Osteoblast (primary cell): ENCODE measurements around the gene KRT2. TPM values are rescaled to one million over a fixed set of nuclear protein-coding genes. Genes with fewer than 3 reads are reported as not detected.

Source experiments
- DNase-seq: peaks from one replicate; pipeline ENCODE4 v3.0.0; 2011; ENCODE audit warnings: low spot score, mixed read lengths; ENCODE audit not compliant: insufficient read length; ENCODE audit errors: missing footprints
- H2AFZ ChIP-seq: 2 replicates; pipeline ENCODE4 v1.6.0; 2011; ENCODE audit warnings: mild to moderate bottlenecking, low read length
- H3K27ac ChIP-seq: 2 replicates; pipeline ENCODE4 v1.5.1; 2011; ENCODE audit warnings: mild to moderate bottlenecking, low read depth, low read length, moderate library complexity
- H3K27me3 ChIP-seq: 2 replicates; pipeline ENCODE4 v1.6.0; 2012; ENCODE audit warnings: mild to moderate bottlenecking, control low read depth, inconsistent platforms, low read length, moderate library complexity; ENCODE audit not compliant: insufficient read depth
- H3K36me3 ChIP-seq: 2 replicates; pipeline ENCODE4 v1.5.1; 2011; ENCODE audit warnings: mild to moderate bottlenecking, low read length, control low read depth, moderate library complexity; ENCODE audit not compliant: insufficient read depth
- H3K4me1 ChIP-seq: 2 replicates; pipeline ENCODE4 v1.5.1; 2011; ENCODE audit warnings: mild to moderate bottlenecking, low read length, control low read depth, moderate library complexity; ENCODE audit not compliant: insufficient read depth
- H3K4me2 ChIP-seq: 2 replicates; pipeline ENCODE4 v1.6.0; 2011; ENCODE audit warnings: mild to moderate bottlenecking, low read length; ENCODE audit not compliant: insufficient read depth
- H3K4me3 ChIP-seq: fragments of 200-600 bp; sonication (generic); 3 replicates; pipeline ENCODE4 v1.5.1; 2012; ENCODE audit warnings: mild to moderate bottlenecking, low read length, inconsistent platforms; ENCODE audit not compliant: insufficient read depth
- H3K79me2 ChIP-seq: 2 replicates; pipeline ENCODE4 v1.6.0; 2012; ENCODE audit warnings: mild to moderate bottlenecking, low read length, control low read depth, inconsistent platforms; ENCODE audit not compliant: insufficient read depth
- H3K9me3 ChIP-seq: 2 replicates; pipeline ENCODE4 v1.5.1; 2011; ENCODE audit warnings: low read depth, low read length, control low read depth
- H4K20me1 ChIP-seq: 2 replicates; pipeline ENCODE4 v1.6.0; 2012; ENCODE audit warnings: mild to moderate bottlenecking, low read length, control low read depth; ENCODE audit not compliant: insufficient read depth
- total RNA-seq: library from RNA; depleted of rRNA; stranded (reverse); fragments of >200 nt; gene quantifications from 2 replicates; pipeline ENCODE4 v1.2.3, GENCODE V29; 2012
- TF ChIP-seq, protein P1 (sequence below): IDR thresholded peaks from 2 replicates; pipeline ENCODE4 v1.5.1; 2011; ENCODE audit warnings: mild to moderate bottlenecking, low read depth, low read length, moderate library complexity; ENCODE audit errors: extremely low read depth

The KRT2 gene
- total RNA-seq, 1 donor = not detected

DNA sequence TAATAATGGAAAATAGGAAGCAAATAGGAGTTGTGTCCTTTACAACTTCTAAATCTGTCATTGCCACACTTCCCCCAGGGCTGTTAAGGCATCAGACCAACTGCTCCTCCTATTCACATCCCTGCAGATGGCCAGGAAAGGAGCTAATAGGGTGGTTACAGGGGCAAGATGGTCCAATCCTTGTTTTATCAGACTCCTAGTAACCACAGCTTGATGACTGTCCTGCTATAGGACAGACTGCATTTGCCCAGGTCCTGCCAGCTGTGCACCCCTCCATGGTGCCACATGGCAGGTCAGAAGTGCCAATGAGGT lies 10.9 kb upstream of the KRT2 start:
- Histone ChIP-seq H3K4me1 (no peaks in the 10 kb centered on the region), H3K79me2 (no peaks in the 10 kb centered on the region), H3K9me3 (no peaks in the 10 kb centered on the region), H3K27ac (no peak overlapping the region), H2AFZ (no peak overlapping the region), H4K20me1 (no peaks in the 10 kb centered on the region), H3K4me3 (no peak overlapping the region), H3K27me3 (peaks cover 55% of the 10 kb centered on the region), H3K36me3 (no peaks in the 10 kb centered on the region), H3K4me2 (no peak overlapping the region)
- no peak for DNase-seq
- TF ChIP-seq, protein P1, sequence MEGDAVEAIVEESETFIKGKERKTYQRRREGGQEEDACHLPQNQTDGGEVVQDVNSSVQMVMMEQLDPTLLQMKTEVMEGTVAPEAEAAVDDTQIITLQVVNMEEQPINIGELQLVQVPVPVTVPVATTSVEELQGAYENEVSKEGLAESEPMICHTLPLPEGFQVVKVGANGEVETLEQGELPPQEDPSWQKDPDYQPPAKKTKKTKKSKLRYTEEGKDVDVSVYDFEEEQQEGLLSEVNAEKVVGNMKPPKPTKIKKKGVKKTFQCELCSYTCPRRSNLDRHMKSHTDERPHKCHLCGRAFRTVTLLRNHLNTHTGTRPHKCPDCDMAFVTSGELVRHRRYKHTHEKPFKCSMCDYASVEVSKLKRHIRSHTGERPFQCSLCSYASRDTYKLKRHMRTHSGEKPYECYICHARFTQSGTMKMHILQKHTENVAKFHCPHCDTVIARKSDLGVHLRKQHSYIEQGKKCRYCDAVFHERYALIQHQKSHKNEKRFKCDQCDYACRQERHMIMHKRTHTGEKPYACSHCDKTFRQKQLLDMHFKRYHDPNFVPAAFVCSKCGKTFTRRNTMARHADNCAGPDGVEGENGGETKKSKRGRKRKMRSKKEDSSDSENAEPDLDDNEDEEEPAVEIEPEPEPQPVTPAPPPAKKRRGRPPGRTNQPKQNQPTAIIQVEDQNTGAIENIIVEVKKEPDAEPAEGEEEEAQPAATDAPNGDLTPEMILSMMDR = no peak

DNA sequence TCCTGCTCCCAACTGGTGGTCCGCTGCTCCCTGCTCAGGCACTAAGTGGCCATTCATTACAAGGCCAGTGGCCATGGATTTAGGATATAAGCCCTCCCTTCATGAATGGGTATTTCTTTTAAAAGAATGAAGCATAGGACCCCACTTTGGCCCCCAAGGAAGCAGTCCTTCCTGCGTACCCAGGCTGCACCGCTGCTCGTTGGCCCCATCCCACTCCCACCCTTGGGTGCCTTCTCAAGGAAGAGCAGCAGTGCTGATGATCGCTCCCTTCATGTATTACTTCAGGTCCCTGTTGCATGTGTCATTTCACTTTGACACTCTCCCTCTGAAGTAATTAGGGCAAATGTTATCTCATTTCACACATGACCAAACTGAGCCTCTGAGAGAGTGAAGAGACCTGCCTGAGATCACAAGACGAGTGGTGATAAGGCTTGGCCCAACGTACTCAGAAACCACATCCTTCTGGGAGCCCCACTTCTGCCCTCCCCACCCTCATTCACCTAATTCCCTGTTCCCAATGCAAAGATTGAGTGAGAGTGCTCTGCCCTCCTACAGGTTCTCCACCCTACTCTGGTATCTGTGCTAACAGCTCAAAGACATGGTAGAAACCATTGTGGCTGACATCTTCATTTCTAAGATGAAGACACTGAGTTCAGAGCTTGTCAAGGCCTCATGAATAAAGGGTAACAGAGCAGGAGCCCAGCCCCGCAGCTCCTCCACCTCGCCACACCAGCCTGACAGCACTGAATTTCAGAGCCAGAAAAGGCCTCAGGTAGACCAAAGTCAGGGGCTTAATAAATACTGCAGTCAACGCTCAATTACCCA lies 10.3 kb upstream of the KRT2 start:
- no peak for DNase-seq
- no peaks in the 10 kb centered on the region for H3K36me3 ChIP-seq
- no peaks in the 10 kb centered on the region for H3K9me3 ChIP-seq
- no peak overlapping the region for H3K4me3 ChIP-seq
- no peaks in the 10 kb centered on the region for H4K20me1 ChIP-seq
- TF ChIP-seq, protein P1 = no peak
- H3K27me3 ChIP-seq = peaks cover 59% of the 10 kb centered on the region
- H3K27ac ChIP-seq = no peak overlapping the region
- no peaks in the 10 kb centered on the region for H3K4me1 ChIP-seq
- H3K79me2 ChIP-seq = no peaks in the 10 kb centered on the region
- H3K4me2 ChIP-seq = no peak overlapping the region
- H2AFZ ChIP-seq = no peak overlapping the region

DNA sequence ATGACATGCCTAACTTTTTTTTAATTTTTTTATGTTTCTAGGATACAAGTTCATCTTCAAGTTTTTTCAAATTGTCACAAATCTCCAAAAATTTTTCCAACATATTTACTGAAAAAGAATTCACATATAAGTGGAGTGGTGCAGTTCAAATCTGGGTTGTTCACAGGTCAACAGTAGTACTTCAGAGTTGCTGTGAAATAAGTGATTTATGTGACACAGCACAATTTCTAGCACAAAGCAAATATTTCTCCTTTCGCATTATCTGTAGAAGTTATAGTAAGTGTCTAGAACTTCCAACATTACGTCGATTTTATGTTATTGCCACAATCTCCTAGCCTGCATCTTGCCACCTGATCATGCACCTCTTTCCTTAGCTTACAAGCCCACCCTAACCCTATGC lies 9.7 kb upstream of the KRT2 start:
- H3K27ac ChIP-seq = no peak overlapping the region
- no peaks in the 10 kb centered on the region for H3K4me1 ChIP-seq
- H3K36me3 ChIP-seq = no peaks in the 10 kb centered on the region
- TF ChIP-seq, protein P1 = no peak
- no peak overlapping the region for H2AFZ ChIP-seq
- no peaks in the 10 kb centered on the region for H3K79me2 ChIP-seq
- H3K4me2 ChIP-seq = no peak overlapping the region
- H3K27me3 ChIP-seq = peaks cover 63% of the 10 kb centered on the region
- H4K20me1 ChIP-seq = no peaks in the 10 kb centered on the region
- no peak overlapping the region for H3K4me3 ChIP-seq
- no peak for DNase-seq
- H3K9me3 ChIP-seq = no peaks in the 10 kb centered on the region

DNA sequence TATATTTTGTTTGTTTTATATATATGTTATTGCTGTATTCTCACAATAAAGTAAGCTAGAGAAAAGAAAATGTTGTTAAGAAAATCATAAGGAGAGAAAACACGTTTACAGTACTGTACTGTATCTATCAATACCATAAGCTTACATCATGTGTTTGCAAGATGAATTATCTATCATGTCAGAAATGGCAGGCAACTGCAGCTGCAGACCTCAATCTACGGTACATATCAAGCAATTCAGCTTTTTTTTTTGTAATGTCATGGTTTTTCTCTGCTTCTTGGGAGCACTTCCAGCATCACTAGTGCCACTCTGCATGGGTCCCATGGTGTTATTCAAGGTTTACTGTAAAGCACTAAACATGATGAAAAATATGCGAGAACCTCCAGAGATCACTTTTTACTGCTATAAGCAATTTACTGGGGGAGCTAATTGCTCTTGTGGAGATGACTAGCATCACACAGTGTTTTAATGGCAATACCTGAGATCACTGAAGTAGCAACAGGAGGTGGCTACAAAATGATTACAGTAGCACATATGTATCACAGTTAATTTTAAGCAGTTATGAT lies 9.0 kb upstream of the KRT2 start:
- H4K20me1 ChIP-seq = no peaks in the 10 kb centered on the region
- H2AFZ ChIP-seq = no peak overlapping the region
- no peaks in the 10 kb centered on the region for H3K79me2 ChIP-seq
- no peak overlapping the region for H3K4me3 ChIP-seq
- no peak overlapping the region for H3K4me2 ChIP-seq
- H3K36me3 ChIP-seq = no peaks in the 10 kb centered on the region
- no peak for DNase-seq
- H3K27me3 ChIP-seq = peaks cover 63% of the 10 kb centered on the region
- no peaks in the 10 kb centered on the region for H3K9me3 ChIP-seq
- TF ChIP-seq, protein P1 = no peak
- no peaks in the 10 kb centered on the region for H3K4me1 ChIP-seq
- H3K27ac ChIP-seq = no peak overlapping the region
